HG03108 (cell line): ENCODE data around the gene ZNF469.
"Not testable (repeated sequence)": the region's sequence is repeated elsewhere in the genome, so short reads cannot be mapped to it uniquely, and the experiment has no call there.

Experiments
- ATAC-seq: cut with Tn5 transposase; IDR thresholded peaks from one replicate; pipeline ENCODE4 v1.9.1; 2021; ENCODE audit warnings: moderate library complexity; ENCODE audit not compliant: unreplicated experiment

ZNF469 gene

DNA sequence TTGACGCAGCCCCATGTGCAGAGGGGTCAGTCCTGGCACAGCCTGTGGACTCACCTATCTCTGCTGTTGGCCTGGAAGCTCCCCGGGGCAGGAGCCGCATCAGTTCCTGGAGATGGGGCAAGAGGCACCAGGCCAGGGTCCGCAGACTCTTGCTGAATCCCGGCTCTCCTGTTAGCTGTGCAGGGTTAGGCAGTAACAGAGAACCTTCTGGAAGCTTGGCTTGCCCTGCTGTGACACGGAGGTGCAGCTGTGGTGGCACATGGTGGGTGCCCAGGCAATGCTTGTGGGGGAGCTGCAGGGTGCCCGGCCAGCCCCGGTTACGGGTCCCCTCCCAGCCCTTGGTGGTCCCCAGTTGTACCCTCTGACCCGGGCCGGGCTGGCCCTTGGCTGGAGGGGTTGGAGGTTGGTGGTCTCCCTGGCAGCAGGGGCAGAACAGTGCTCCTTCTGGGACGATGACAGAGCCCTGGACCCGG, 26.0 kb upstream of the ZNF469 start:
- ATAC-seq = no peak

DNA sequence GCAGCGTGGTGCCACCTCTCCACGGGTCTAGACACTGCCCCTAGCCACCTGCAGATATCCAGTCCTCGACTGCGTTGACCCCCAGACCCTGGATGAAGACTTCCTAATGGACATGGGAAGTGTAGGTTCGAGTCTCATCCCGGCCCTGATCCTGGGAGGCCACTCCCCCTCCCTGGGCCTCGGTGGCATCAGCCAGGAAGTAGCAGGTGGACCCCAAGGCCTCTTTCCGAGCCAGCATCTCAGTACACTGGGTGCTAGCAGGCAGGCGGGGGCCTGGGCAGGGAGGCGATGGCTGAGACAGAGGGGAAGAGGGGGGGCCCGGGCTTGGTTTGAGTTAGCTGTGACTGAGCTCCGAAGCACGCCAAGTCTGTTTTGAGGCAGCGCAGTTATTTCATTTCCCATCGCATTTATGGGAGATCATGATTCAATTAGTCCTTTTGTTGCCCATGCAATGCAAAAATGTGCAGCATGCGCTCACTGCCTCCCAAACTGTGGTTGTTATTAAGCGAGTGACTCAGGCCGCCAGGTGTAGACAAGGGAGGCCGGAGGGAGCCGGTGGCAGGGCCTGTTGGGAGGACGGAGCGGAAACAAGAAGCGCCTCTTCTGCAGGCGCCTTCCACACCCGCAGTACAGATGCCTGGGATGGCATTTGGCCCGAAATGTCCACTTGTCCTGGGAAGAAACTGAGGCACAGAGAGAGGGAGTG, 25.3 kb upstream of the ZNF469 start:
- ATAC-seq = no peak

DNA sequence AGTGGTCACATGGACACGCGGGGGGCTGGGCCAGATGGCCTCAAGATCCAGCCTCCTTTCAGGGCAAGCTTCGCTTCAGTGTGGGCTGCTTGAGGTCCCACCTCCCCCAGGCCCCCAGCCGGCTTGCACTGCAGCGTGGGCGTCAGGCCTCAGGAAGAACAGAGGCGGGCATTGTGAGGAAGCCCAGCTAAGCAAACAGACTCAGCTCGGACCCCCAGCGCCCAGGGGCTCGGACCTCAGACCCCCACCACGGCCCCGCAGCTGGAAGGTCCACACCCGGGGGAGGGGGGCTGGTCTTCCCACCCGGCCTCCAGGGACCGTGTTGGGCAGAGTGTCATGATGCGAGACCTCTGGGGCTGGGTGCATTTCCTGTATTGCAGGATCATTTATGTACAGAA, 24.7 kb upstream of the ZNF469 start:
- ATAC-seq = no peak

DNA sequence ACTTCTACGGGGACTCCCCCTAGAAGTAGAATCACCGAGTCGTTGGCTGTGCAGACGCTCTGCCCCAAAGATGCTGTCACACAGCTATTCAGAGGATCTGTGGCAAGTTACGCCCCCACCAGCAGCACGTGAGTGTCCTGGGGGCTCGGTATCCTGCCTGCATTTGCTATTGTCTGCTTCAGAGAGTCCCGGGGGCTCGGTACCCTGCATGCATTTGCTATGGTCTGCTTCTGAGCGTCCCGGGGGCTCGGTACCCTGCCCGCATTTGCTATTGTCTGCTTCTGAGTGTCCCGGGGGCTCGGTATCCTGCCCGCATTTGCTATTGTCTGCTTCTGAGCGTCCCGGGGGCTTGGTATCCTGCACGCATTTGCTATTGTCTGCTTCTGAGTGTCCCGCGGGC, 23.8 kb upstream of the ZNF469 start:
- ATAC-seq = no peak

DNA sequence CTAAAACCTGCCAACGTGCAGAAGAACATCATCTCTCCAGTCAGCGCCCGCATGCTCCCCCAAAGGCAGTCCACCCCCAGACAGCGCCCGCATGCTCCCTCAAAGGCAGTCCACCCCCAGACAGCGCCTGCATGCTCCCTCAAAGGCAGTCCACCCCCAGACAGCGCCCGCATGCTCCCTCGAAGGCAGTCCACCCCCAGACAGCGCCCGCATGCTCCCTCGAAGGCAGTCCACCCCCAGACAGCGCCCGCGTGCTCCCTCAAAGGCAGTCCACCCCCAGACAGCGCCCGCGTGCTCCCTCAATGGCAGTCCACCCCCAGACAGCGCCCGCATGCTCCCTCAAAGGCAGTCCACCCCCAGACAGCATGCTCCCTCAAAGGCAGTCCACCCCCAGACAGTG, 22.4 kb upstream of the ZNF469 start:
- not testable (repeated sequence) for ATAC-seq

DNA sequence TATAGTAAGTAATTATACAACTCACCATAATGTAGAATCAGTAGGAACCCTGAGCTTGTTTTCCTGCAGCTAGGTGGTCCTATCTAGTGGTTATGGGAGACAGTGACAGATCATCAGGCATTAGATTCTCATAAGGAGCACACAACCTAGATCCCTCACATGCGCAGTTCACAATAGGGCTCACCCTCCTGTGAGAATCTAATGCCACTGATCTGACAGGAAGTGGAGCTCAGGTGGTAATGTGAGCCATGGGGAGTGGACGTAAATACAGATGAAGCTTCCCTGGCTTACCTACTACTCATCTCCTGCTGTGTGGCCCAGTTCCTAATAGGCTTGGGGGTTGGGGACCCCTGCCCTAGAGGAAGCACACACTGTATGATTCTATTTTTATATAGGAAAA, 21.8 kb upstream of the ZNF469 start:
- no peak for ATAC-seq

DNA sequence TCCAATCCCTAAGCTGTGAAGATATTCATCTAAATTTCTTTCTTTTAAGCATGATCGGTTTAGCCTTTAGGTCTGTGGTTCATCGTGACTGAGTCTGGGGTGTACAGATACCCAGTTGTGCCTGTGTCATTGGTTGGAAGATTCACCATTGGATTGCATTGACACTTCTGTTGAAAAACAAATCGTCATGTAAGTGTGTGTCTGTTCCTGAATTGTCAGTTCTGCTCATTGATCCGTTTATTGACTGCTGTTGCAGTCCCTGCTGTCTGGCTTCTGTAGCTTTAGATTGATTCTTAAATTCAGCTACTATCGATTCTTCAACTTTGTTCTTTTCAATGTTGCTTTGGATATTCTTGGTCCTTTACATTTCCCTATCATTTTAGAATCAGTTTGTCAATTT, 21.0 kb upstream of the ZNF469 start:
- no peak for ATAC-seq

DNA sequence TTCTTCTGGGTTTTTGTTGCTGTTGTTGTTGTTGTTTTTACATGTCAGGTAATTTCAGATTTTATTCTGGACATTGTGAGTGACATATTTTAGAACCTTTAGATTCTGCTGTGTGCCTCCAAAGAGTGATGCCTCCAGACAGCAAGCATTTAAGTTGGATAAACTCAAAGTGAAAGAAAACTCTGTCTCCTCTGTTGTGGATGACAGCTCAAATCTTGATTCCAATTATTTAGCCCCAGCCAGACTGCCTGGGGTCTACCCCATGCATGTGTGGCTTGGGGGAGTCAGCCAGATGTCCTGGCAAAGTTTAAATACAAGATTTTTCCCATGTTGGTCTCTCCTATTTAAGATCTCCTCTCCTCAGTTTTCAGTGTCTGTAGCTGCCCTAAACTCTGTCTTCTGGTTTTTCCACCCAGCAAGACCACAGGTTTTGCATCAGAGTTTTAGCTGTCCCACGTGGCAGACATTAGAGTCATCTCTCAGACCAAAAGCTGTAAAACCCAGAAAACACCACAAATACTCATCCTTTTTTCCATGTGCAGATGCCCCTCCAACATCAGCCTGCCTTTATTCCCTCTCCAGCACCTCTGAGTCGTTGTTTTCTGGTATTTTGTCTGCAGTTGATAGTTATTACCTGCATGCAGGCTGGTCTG, 19.4 kb upstream of the ZNF469 start:
- no peak for ATAC-seq

DNA sequence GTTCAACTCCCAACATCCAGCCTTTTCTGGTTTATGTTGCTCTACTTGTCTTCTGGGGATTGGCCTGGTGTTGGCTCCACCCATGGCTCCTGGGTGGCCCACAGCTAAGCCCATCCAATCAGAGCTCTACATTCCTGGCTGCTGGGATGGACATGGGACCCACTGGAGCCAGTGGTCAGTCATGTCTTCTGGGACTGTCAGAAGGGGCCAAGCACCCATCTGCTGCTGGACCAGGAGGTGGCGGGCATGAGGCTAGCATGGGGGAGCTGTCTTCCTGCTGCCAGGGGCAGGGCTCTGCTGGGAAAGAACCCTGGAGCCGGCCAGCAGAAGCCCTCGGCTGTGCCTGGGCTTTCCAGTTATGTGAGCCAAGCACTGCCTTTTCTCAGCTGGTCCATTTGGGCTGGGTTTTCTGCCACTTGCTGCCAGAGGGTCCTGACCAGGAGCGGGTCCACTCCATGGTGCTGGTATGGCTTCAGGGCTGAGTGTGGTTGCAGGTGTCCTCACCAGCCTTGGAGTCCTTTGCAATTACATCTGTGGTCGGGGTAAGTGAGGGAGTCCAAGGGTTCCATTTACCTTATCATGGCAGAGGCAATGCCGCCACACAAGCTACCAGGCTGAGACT, 17.4 kb upstream of the ZNF469 start:
- ATAC-seq = no peak

DNA sequence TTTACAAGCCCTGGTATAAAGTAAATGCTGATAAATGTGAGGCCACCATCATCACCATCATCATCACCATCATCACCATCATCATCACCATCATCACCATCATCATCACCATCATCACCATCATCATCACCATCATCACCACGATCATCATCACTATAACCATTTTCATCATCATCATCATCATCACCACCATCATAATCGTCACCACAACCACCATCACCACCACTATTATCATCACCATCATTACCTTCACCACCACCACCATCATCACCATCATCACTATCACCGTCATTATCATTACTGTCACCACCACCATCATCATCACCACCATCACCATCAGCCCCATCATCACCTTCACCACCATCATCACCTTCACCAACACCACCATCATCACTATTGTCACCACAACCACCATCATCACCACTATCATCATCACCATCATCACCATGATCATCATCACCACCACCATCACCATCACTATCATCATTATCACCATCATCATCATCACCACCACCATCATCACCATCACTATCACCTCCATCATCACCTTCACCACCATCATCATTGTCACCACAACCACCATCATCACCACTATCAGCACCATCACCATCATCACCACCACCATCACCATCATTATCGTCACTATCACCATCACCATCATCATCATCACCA, 16.6 kb upstream of the ZNF469 start:
- ATAC-seq = no peak

DNA sequence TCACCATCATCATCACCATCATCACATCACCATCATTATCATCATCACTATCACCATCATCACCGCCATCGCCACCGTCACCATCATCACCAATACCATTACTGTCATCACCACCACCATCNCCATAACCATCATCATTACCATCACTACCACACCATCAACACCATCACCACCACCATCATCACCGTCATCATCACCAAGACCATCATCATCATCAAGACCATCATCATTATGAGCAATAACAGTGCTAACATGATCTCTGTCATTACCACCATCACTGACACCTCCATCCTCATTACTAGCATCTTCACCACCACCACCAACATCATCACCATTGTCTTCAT, 16.1 kb upstream of the ZNF469 start:
- ATAC-seq = no peak

DNA sequence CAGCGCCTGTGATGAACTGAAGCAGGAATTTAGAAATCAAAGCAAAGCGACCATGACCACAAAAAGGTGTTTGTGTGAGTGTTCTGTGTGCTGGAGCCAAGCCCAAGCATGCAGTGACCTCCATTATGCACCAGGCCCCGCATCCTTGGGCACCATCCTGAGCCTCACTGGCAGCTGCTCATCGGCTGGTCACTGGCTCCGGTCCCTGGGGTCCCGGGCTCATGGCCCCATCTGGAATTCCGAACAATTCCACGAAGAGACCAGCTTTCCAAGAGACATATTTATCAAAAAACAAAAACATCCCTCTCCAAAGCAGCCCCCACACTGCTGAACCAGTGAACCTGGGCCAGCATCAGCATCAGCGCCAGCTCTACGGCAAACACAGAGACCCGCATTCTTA, 15.2 kb upstream of the ZNF469 start:
- no peak for ATAC-seq

DNA sequence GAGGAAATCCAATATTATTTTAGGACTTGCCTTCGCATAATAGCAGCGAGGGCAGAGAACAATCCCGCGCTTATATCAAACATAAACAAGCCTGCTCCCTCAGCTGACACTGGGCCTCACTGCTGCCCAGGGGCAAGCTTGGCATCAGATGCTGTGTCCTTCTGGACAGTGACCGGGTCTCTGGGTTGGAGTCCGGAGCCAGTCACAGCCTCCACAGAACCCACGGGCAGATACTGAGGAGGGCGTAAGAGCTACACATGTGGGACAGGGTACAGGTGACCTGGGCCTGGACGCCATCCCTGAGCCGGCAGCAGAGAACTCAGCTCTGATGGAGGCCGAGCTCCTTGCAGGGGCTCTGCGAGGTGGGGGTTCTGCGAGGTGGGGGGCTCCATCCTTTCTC, 14.7 kb upstream of the ZNF469 start:
- no peak for ATAC-seq

DNA sequence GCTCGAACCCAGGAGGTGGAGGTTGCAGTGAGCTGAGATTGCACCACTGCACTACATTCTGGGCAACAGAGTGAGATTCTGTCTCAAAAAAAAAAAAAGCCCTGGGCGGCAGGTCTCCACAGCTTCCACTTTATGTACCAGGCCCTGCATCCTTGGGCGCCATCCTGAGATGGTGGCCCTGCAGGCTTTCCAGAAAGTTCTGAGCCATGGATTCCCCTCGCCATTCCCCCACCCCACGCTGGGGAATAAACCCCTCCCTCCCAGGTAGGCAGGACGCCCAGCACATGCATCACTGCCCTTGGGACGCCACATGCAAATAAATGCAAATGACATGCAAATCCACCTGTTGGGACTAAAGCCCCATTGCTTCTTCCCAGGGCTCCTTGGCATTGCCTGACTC, 13.8 kb upstream of the ZNF469 start:
- ATAC-seq = no peak

DNA sequence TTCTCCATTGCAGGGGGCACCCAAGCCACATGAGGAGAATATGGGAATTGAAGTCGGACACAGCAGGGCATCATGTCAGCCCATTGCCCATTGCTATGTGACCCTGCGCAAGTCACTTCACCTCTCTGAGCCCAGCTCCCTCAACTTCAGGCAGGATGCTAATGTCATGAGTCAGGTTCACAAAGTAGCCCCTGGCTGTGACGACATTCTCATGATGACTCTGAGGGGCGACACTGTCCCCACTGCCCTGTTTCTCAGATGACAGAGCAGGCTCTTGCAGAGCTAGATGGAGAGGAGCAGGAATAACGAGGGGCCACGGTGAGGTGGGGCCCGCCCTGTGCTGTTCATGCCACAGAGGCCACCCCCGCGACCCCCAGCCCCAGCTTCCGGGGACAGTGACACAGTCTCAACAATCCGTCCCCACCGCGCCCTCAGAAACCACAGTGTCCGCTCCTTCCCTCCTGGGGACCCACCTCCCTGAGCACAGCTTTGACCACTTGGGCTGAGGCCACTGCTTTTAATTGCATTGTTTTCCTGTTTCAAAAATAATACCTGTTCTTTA, 13.2 kb upstream of the ZNF469 start:
- ATAC-seq = no peak

DNA sequence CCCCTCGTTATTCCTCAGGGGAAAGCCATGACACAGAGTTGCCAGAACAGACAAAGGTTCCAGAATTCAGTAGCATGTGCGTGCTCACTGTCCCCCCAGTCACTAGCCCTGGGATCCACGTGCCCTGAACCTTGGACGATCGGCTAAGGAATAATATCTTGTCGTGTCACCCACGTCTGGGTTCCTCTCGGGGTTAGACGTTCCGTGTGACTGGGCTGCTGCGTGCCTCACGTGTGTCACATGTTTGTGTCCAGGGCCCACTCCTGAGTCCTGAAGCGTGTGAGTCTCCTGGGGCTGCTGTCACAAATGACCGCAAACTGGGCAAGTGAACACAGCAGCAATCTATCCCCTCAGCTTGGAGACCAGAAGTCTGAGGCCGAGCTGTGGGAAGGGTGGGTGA, 12.4 kb upstream of the ZNF469 start:
- ATAC-seq = no peak

DNA sequence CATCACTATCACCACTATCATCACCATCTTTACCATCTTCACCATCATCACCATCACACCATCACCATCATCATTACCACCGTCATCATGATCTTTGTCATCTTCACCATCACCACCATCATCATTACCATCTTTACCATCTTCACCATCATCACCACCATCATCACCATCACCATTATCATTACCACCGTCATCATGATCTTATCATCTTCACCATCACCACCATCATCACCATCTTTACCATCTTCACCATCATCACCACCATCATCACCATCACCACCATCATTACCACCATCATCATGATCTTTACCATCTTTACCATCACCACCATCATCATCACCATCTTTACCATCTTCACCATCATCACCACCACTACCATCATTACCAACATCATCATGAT, 10.2 kb upstream of the ZNF469 start:
- no peak for ATAC-seq

DNA sequence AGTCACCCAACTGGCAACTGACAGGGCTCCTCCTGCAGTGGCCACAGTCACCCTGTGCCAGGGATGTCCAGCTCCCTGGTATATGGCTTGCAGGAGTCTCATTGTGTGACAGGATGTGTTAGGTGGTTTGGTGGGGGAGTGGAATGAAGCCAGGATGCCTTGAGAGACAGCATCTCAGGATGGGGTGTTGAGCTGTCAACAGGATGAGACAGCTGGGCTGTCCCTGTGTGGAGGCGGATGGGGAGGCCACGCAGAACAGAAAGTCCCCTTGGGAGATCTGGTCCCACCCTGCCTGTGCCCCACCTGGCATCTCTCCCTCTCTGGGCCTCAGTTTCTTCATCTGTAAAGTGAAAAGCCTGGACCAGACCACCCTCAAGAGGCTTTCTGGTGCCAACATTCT, 9.5 kb upstream of the ZNF469 start:
- no peak for ATAC-seq

DNA sequence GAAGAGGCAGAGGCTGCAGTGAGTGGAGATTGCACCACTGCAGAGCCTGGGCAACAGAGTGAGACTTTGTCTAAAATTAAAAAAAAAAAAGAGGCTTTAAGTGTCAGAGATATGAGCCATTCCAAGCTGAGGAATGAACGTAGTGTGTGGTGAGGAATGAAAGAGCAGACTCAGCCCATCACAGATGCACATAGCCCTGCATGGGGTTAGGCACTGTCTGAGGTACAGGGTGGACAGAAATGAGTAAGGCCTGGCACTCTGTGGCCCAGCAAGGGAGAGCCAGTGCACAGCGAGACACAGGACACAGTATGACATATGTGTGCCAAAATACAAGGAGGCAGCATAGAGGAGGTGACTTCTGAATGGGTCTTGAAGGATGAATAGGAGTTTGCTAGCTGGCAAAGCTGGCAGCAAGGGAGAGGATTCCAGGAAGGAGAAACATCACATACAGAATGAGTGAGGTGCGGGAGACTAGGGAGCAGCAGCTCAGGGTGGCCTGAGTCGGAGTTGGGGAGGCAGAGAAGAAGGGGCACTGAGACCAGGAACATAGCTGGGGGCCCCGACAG, 8.7 kb upstream of the ZNF469 start:
- no peak for ATAC-seq

DNA sequence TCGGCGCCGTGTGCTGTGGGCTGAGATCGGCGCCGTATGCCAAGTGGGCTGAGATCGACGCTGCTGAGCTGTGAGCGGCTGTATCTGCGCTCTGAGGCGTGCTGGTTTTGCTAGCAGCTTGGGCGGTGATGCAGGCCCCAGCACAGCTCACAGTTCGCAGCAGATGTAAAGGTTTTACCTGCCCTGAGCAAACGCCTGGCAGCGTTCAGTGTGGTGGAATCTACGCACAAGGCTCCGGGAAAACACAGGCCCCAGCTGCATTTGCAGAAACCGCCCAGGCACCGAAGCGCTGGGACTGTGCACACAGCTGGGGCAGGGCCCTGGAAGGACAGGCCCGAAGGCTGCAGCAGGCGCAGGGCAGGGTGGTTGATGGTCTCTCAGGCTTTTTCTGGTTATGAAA, 8.0 kb upstream of the ZNF469 start:
- no peak for ATAC-seq

DNA sequence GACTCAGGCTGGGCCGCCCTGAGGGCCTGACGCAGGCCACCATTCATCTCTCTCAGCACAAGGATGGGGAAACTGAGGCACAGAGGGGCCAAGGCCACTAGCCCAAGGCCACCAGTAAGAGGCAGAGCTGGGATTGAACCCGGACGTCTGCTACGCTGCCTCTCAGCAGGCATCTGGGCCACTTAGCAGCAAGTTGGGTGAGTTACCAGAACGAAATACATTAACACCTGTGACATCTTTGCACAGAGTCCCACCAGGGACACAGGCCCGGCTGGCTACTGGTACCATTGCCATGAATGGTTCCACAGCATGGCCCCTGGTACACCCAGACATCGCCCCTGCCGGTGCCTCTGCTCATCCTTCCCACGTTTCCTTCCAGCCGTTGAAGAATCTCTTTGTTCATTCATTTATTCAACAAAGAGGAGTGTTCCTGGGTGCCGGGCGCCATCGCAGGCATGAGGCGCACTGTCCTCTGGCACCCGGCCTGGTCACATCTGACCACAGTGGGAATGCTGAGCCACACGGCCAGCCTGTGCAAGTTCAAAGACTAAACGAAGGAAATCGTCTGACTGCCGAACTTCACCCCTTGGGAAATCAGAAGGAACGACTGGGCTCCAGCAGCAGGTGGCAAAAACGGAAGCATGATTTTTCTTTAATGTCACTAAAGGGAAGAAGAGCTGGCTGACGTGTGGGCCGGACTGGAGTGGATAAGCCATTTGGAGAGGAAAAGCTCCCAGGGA, 7.4 kb upstream of the ZNF469 start:
- no peak for ATAC-seq
